HepG2 (cell line): ENCODE results near the gene EMC10. TPM values are rescaled to one million over a fixed set of nuclear protein-coding genes. Genes with fewer than 3 reads are reported as not detected.

Experiments
- ATF7 ChIP-seq, 2 experiments: fragments of 450-650 bp in 1 of 2; sonication (generic) in 1 of 2; formaldehyde crosslinking in 1 of 2; IDR thresholded peaks; 2 replicates each; pipeline versions ENCODE4 v1.4.0 to v1.6.1; 2016 to 2020; ENCODE audit warnings: antibody characterized with exemption in 1 of 2, mild to moderate bottlenecking in 1 of 2, missing genetic modification reagents in 1 of 2
- BHLHE40 ChIP-seq: IDR thresholded peaks from 2 replicates; pipeline ENCODE4 v1.6.1; 2011; ENCODE audit warnings: low read length, improper control_type of control experiment
- HOXA9 ChIP-seq: sonication (generic); formaldehyde crosslinking; IDR thresholded peaks from 2 replicates; pipeline ENCODE4 v1.8.1; 2022; ENCODE audit warnings: missing genetic modification reagents, mild to moderate bottlenecking, moderate library complexity, borderline replicate concordance
- ISL2 ChIP-seq: sonication (generic); formaldehyde crosslinking; IDR thresholded peaks from 2 replicates; pipeline ENCODE4 v1.5.0; 2020; ENCODE audit warnings: missing genetic modification reagents
- KDM2A ChIP-seq: sonication (generic); formaldehyde crosslinking; IDR thresholded peaks from 2 replicates; pipeline ENCODE4 v1.4.0; 2020; ENCODE audit warnings: low read depth, missing genetic modification reagents, borderline replicate concordance
- MAZ ChIP-seq, 2 experiments: sonication (generic) in 1 of 2; formaldehyde crosslinking in 1 of 2; IDR thresholded peaks; 2 replicates each; pipeline versions ENCODE4 v1.5.0 to v1.6.1; 2012 to 2020; ENCODE audit warnings: low read depth in 2 of 2, mild to moderate bottlenecking in 2 of 2, borderline replicate concordance in 1 of 2, improper control_type of control experiment in 1 of 2, low read length in 1 of 2, missing genetic modification reagents in 1 of 2, moderate library complexity in 1 of 2
- MIXL1 ChIP-seq: IDR thresholded peaks from 2 replicates; pipeline ENCODE4 v1.6.1; 2016
- NAIF1 ChIP-seq: sonication (generic); formaldehyde crosslinking; IDR thresholded peaks from 2 replicates; pipeline ENCODE4 v1.5.0; 2020; ENCODE audit warnings: mild to moderate bottlenecking, missing genetic modification reagents, borderline replicate concordance
- NFRKB ChIP-seq: fragments of 450-650 bp; IDR thresholded peaks from 2 replicates; pipeline ENCODE4 v1.6.1; 2017
- NR2F6 ChIP-seq, 2 experiments: IDR thresholded peaks; 2 replicates each; pipeline ENCODE4 v1.6.1; 2016; ENCODE audit warnings: antibody characterized with exemption in 1 of 2, mild to moderate bottlenecking in 1 of 2
- PRDM4 ChIP-seq: sonication (generic); formaldehyde crosslinking; IDR thresholded peaks from 2 replicates; pipeline ENCODE4 v1.9.0; 2021; ENCODE audit warnings: missing genetic modification reagents, borderline replicate concordance
- ZBTB21 ChIP-seq: sonication (generic); formaldehyde crosslinking; IDR thresholded peaks from 2 replicates; pipeline ENCODE4 v1.4.0; 2020; ENCODE audit warnings: missing genetic modification reagents
- ZFAT ChIP-seq: sonication (generic); formaldehyde crosslinking; conservative IDR thresholded peaks from 2 replicates; pipeline ENCODE4 v1.8.1; 2023; ENCODE audit warnings: missing genetic modification reagents, inconsistent platforms
- ZNF138 ChIP-seq: sonication (generic); formaldehyde crosslinking; IDR thresholded peaks from 2 replicates; pipeline ENCODE4 v1.5.0; 2020; ENCODE audit warnings: mild to moderate bottlenecking, low read depth, missing genetic modification reagents
- ZNF260 ChIP-seq: sonication (generic); formaldehyde crosslinking; IDR thresholded peaks from 2 replicates; pipeline ENCODE4 v1.4.0; 2020; ENCODE audit warnings: missing genetic modification reagents, low read depth, mild to moderate bottlenecking, borderline replicate concordance
- ZNF318 ChIP-seq: sonication (generic); formaldehyde crosslinking; IDR thresholded peaks from 2 replicates; pipeline ENCODE4 v1.4.0; 2020; ENCODE audit warnings: mild to moderate bottlenecking, missing genetic modification reagents
- ZNF382 ChIP-seq: sonication (generic); formaldehyde crosslinking; IDR thresholded peaks from 2 replicates; pipeline ENCODE4 v1.5.0; 2020; ENCODE audit warnings: missing genetic modification reagents, mild to moderate bottlenecking, borderline replicate concordance
- polyA plus RNA-seq, 8 experiments: library from polyadenylated mRNA; depleted of rRNA in 3 of 8; stranded (reverse) in 7 of 8; unstranded in 1 of 8; fragments of >200 nt; fragmentation: Illumina TruSeq in 4 of 8; extraction: Trizol in 4 of 8; gene quantifications; 2 replicates each; pipeline versions ENCODE4 v1.2.1 to v1.2.3, GENCODE V29; 2011 to 2016; ENCODE audit warnings: low read depth in 4 of 8, missing spikeins in 1 of 8, mixed read lengths in 1 of 8; ENCODE audit not compliant: insufficient read depth in 1 of 8
- total RNA-seq, 5 experiments: library from RNA; depleted of rRNA; stranded (reverse); fragments of >200 nt; fragmentation: Illumina TruSeq; extraction: Trizol; gene quantifications; 2 replicates each; pipeline ENCODE4 v1.2.3, GENCODE V29; 2016; ENCODE audit warnings: low read depth in 1 of 5

Gene EMC10
- total and polyA plus RNA-seq, 2 of the 13 experiments (the other 11 are each of a cell fraction or from before 2014, with no cell fraction given), result not detected

- TF ChIP-seq MAZ (IDR thresholded peaks at IDR 0.05; ENCODE audit: borderline replicate concordance, low read depth, low read length), result peak; percentile 74
- TF ChIP-seq MAZ (CRISPR knock-in tag; IDR thresholded peaks at IDR 0.05; ENCODE audit: low read depth), result no peak
- no peak for TF ChIP-seq ISL2 (CRISPR knock-in tag)
- TF ChIP-seq ZNF138 (CRISPR knock-in tag), result no peak
- no peak for TF ChIP-seq ZNF260 (CRISPR knock-in tag)
- peak; percentile 48; the same call in 1 of the 2 replicates for TF ChIP-seq KDM2A (CRISPR knock-in tag)
- no peak for TF ChIP-seq NAIF1 (CRISPR knock-in tag)
- peak; percentile 69 for TF ChIP-seq ATF7 (IDR thresholded peaks at IDR 0.05)
- peak; percentile 71; the same call in 1 of the 2 replicates for TF ChIP-seq ATF7 (CRISPR knock-in tag; IDR thresholded peaks at IDR 0.05)
- TF ChIP-seq ZFAT (CRISPR knock-in tag), result no peak
- peak; percentile 99 for TF ChIP-seq ZBTB21 (CRISPR knock-in tag)
- no peak for TF ChIP-seq BHLHE40
- no peak for TF ChIP-seq PRDM4 (CRISPR knock-in tag)
- no peak for TF ChIP-seq ZNF382
- TF ChIP-seq NFRKB, result no peak
- no peak for TF ChIP-seq NR2F6 (IDR thresholded peaks at IDR 0.05)
- 0 out of 2 replicates have a peak, but pooled peaks have one; percentile 12 for TF ChIP-seq NR2F6 (CRISPR knock-in tag; IDR thresholded peaks at IDR 0.05)
- TF ChIP-seq HOXA9 (CRISPR knock-in tag), result no peak
- no peak for TF ChIP-seq MIXL1
- no peak for TF ChIP-seq ZNF318 (CRISPR knock-in tag)
Observed at GRCh38 chr19:50511069-50511822, 34.9 kb downstream of the EMC10 start, which contains the start of gene JOSD2 (continued).
